ENCODE results near the gene CPEB2.

Gene CPEB2

GRCh38 chr4:15054541-15054940 is 52.3 kb downstream of the CPEB2 start:
- DNase-seq (ENCODE audit: low read depth), result no peak
- H3K4me3 ChIP-seq (ENCODE audit: low read depth, low read length), result no peak overlapping the region
- no peak for TF ChIP-seq CTCF (IDR thresholded peaks at IDR 0.05; ENCODE audit: low read depth, low read length, missing control alignments)
- in situ Hi-C loops (cut with HindIII; ENCODE audit: low sequenced_read_pairs), result no loop called here

GRCh38 chr4:15060213-15060612 is 57.9 kb downstream of the CPEB2 start:
- in situ Hi-C loops (cut with HindIII; ENCODE audit: low sequenced_read_pairs), result no loop called here
- no peak overlapping the region for H3K4me3 ChIP-seq (ENCODE audit: low read depth, low read length)
- DNase-seq (ENCODE audit: low read depth), result no peak
- TF ChIP-seq CTCF (IDR thresholded peaks at IDR 0.05; ENCODE audit: low read depth, low read length, missing control alignments), result no peak

- in situ Hi-C loops (cut with HindIII; ENCODE audit: low sequenced_read_pairs), result no loop called here
- no peak for DNase-seq (ENCODE audit: low read depth)
- no peak for TF ChIP-seq CTCF (IDR thresholded peaks at IDR 0.05; ENCODE audit: low read depth, low read length, missing control alignments)
These were observed 61.1 kb downstream of the CPEB2 start for GRCh38 chr4:15063341-15063740.

GRCh38 chr4:15065516-15065915 is 63.2 kb downstream of the CPEB2 start:
- no peak overlapping the region for H3K4me3 ChIP-seq (ENCODE audit: low read depth, low read length)
- in situ Hi-C loops (cut with HindIII; ENCODE audit: low sequenced_read_pairs), result no loop called here
- no peak for TF ChIP-seq CTCF (IDR thresholded peaks at IDR 0.05; ENCODE audit: low read depth, low read length, missing control alignments)
- no peak for DNase-seq (ENCODE audit: low read depth)

More at GRCh38 chr4:15063341-15063740, 61.1 kb downstream of the CPEB2 start:
- H3K4me3 ChIP-seq (ENCODE audit: low read depth, low read length), result no peak overlapping the region

GRCh38 chr4:15066140-15066539 is 63.9 kb downstream of the CPEB2 start:
- no peak for TF ChIP-seq CTCF (IDR thresholded peaks at IDR 0.05; ENCODE audit: low read depth, low read length, missing control alignments)
- H3K4me3 ChIP-seq (ENCODE audit: low read depth, low read length), result no peak overlapping the region
- DNase-seq (ENCODE audit: low read depth), result no peak
- in situ Hi-C loops (cut with HindIII; ENCODE audit: low sequenced_read_pairs), result no loop called here

- no peak for TF ChIP-seq CTCF (IDR thresholded peaks at IDR 0.05; ENCODE audit: low read depth, low read length, missing control alignments)
These were observed 66.0 kb downstream of the CPEB2 start for GRCh38 chr4:15068298-15068697.

GRCh38 chr4:15075875-15076274 is 73.6 kb downstream of the CPEB2 start:
- H3K4me3 ChIP-seq (ENCODE audit: low read depth, low read length), result no peak overlapping the region
- DNase-seq (ENCODE audit: low read depth), result no peak
- in situ Hi-C loops (cut with HindIII; ENCODE audit: low sequenced_read_pairs), result no loop called here
- no peak for TF ChIP-seq CTCF (IDR thresholded peaks at IDR 0.05; ENCODE audit: low read depth, low read length, missing control alignments)

More at GRCh38 chr4:15068298-15068697, 66.0 kb downstream of the CPEB2 start:
- DNase-seq (ENCODE audit: low read depth), result no peak
- in situ Hi-C loops (cut with HindIII; ENCODE audit: low sequenced_read_pairs), result no loop called here
- no peak overlapping the region for H3K4me3 ChIP-seq (ENCODE audit: low read depth, low read length)
